ENCODE results near the gene SRGAP2C.
"Not testable (repeated sequence)": the region's sequence is repeated elsewhere in the genome, so short reads cannot be mapped to it uniquely, and the experiment has no call there.

SRGAP2C gene

DNA sequence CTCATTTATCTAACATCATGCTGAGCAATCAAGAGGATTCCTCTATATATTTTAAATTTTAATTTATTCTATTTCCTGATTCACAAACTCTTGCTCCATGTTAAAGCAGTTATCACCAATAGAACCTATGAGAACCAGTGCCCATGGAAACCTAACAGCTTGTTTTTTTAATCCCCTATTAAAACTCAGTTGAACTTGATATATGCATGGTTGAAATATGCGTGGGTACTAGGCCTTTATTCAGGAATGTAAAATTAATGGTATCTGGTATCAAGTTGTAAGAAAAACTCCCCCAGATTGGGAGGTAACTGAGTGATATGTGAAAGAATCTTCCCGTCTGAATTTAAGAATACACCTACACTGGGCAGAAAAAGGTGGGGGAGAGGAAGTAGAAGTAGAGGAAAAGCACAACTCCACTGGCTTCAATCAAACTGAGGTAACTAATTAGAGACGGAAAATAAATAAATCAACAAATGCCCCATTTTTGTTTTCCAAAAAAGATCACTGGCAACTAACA is 16.6 kb upstream of the SRGAP2C start:
- not testable (repeated sequence) for H4K20me1 ChIP-seq (ENCODE audit: insufficient read depth, low read length); H2AFZ ChIP-seq (ENCODE audit: low read length); DNase-seq; H3K4me3 ChIP-seq (ENCODE audit: low read length); H3K4me2 ChIP-seq (ENCODE audit: low read depth, low read length); H3K27ac ChIP-seq (ENCODE audit: low read length); H3K9me3 ChIP-seq (replicated peaks; ENCODE audit: insufficient read depth, low read length); H3K79me2 ChIP-seq (ENCODE audit: low read length); H3F3A ChIP-seq (ENCODE audit: insufficient read depth, low read length); H3K36me3 ChIP-seq (replicated peaks; ENCODE audit: insufficient read depth, low read length); H3K4me1 ChIP-seq (ENCODE audit: low read length); H3K27me3 ChIP-seq (replicated peaks; ENCODE audit: insufficient read depth, low read length); H3K9ac ChIP-seq (ENCODE audit: low read length); H3K9me2 ChIP-seq (replicated peaks; ENCODE audit: insufficient read depth, low read length)

DNA sequence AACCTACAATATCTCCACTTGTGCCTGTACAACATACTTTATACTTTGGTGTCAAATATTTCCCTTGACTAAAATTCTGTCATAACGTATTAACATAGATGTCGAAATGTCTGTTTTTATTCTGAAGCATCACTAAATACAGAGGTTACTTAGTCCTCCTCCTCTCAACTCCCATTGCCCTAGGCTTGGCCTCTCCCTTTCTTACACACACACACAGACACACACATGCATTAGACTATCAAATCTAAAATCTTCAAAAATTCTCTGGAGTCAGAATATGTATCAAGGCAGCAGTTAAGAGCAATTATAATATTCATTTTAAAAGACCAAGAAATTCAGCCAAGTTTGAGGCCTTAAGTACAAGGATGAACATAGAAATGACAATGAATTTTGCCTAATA is 8.1 kb upstream of the SRGAP2C start:
- not testable (repeated sequence) for H3K79me2 ChIP-seq (ENCODE audit: low read length); DNase-seq; H2AFZ ChIP-seq (ENCODE audit: low read length); H3K4me1 ChIP-seq (ENCODE audit: low read length); H3K4me2 ChIP-seq (ENCODE audit: low read depth, low read length); H3K27me3 ChIP-seq (replicated peaks; ENCODE audit: insufficient read depth, low read length); H3K27ac ChIP-seq (ENCODE audit: low read length); H3K9me2 ChIP-seq (replicated peaks; ENCODE audit: insufficient read depth, low read length); H4K20me1 ChIP-seq (ENCODE audit: insufficient read depth, low read length); H3K4me3 ChIP-seq (ENCODE audit: low read length); H3K9ac ChIP-seq (ENCODE audit: low read length); H3K36me3 ChIP-seq (replicated peaks; ENCODE audit: insufficient read depth, low read length); H3F3A ChIP-seq (ENCODE audit: insufficient read depth, low read length); H3K9me3 ChIP-seq (replicated peaks; ENCODE audit: insufficient read depth, low read length)

DNA sequence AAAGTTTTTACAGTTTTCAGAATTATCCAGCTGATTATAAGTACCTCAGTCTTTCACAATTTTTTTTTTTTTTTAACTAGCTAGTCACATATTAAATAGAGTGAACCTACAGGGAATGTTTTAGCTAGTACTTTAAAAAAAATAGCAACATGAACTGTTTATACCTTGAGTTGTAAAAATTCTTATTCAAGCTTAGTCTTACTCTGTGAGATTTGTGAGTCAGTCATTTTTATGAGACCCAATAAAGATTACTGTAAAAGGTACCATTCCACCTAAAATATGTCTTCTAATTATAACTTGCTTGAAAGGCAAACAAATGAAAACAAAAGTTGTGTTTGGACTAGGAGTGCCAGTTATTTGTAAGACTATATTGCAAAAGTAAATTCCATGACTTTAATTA is 6.6 kb upstream of the SRGAP2C start:
- not testable (repeated sequence) for H3K9ac ChIP-seq (ENCODE audit: low read length); H3K9me2 ChIP-seq (replicated peaks; ENCODE audit: insufficient read depth, low read length)

DNA sequence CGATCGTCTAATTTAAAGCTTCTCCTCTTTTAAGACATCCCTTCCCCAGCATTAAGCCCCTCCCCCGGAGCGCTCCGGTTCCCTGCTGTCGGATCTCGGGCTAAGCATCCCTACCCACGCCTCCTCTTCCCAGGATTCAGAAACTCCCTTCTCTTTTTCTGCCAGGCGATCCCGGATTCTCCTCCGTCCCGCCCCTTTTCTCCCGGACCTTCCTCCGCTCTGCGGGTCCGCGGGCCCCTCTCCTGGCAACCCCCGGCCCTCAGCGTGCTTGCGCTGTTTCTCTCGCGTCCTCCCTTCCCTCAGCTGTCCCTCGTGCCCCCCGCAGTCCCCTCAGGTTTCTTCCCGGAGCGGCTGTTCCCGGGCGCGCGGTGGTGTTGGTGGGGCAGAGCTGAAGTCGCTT is 908 bp upstream of the SRGAP2C start:
- H3K4me3 ChIP-seq (ENCODE audit: low read length); H3K36me3 ChIP-seq (replicated peaks; ENCODE audit: insufficient read depth, low read length); H3F3A ChIP-seq (ENCODE audit: insufficient read depth, low read length); H3K9me3 ChIP-seq (replicated peaks; ENCODE audit: insufficient read depth, low read length); H3K4me2 ChIP-seq (ENCODE audit: low read depth, low read length); H3K79me2 ChIP-seq (ENCODE audit: low read length); H2AFZ ChIP-seq (ENCODE audit: low read length); H3K27ac ChIP-seq (ENCODE audit: low read length); H3K27me3 ChIP-seq (replicated peaks; ENCODE audit: insufficient read depth, low read length); H3K9ac ChIP-seq (ENCODE audit: low read length); DNase-seq; H4K20me1 ChIP-seq (ENCODE audit: insufficient read depth, low read length); H3K4me1 ChIP-seq (ENCODE audit: low read length); H3K9me2 ChIP-seq (replicated peaks; ENCODE audit: insufficient read depth, low read length): not testable (repeated sequence)

More for the DNA sequence above, 6.6 kb upstream of the SRGAP2C start:
- not testable (repeated sequence) for H4K20me1 ChIP-seq (ENCODE audit: insufficient read depth, low read length); DNase-seq; H2AFZ ChIP-seq (ENCODE audit: low read length); H3K27ac ChIP-seq (ENCODE audit: low read length); H3K4me1 ChIP-seq (ENCODE audit: low read length); H3F3A ChIP-seq (ENCODE audit: insufficient read depth, low read length); H3K27me3 ChIP-seq (replicated peaks; ENCODE audit: insufficient read depth, low read length); H3K4me3 ChIP-seq (ENCODE audit: low read length); H3K36me3 ChIP-seq (replicated peaks; ENCODE audit: insufficient read depth, low read length); H3K9me3 ChIP-seq (replicated peaks; ENCODE audit: insufficient read depth, low read length); H3K4me2 ChIP-seq (ENCODE audit: low read depth, low read length); H3K79me2 ChIP-seq (ENCODE audit: low read length)

DNA sequence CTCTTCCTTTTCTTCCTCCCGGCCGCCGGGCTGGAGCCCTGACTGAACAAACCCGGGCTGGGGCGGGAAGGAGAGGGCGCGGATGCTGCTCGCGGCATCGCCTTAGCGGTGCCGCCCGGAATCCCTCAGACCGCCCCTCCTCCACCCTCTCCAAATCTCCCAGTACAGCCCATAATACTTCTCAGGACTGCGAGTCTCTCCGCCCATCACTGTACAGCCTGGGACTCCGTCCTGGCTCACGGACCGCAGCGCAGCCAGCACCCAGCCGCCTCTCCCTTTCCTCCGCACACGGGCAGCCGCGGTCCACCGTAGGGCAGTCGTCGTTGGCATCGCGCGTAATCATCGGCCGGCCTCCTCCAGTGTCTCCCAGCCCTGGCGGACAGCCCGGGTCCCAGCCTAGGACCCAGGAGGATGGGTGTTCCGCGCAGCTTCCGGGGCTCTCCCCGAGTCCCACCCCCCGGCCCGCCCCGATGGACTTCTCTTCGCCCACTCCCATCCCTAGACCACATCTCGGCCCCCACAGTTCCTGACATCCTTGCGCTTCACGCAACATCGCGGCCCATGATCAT is 449 bp downstream of the SRGAP2C start:
- not testable (repeated sequence) for H3K9ac ChIP-seq (ENCODE audit: low read length); H3K4me2 ChIP-seq (ENCODE audit: low read depth, low read length); H3K27ac ChIP-seq (ENCODE audit: low read length)

DNA sequence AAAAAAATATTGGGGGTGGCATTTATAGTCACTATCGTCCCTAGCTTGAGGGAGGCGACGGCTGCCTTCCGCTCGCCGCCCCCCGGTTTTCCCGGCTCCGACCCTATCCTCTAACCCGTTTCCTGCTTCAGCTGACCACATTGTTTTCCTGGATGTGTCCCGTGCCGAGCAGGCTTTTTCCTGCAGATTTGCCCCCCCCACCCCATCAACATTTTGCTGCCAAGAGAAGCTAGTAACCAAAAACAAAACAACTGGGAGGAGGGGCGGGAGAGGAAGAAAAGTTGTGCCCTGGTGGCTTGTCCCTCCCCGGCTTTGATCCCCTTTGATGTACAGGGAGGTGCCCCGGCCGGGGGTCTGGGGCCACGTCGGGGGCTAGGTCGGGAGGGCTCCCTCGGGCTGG is 1.4 kb downstream of the SRGAP2C start:
- H3K4me2 ChIP-seq (ENCODE audit: low read depth, low read length); H3K27me3 ChIP-seq (replicated peaks; ENCODE audit: insufficient read depth, low read length); H3K9me3 ChIP-seq (replicated peaks; ENCODE audit: insufficient read depth, low read length); H3K36me3 ChIP-seq (replicated peaks; ENCODE audit: insufficient read depth, low read length); H3K4me3 ChIP-seq (ENCODE audit: low read length); H3F3A ChIP-seq (ENCODE audit: insufficient read depth, low read length); H4K20me1 ChIP-seq (ENCODE audit: insufficient read depth, low read length); H3K79me2 ChIP-seq (ENCODE audit: low read length); DNase-seq; H3K4me1 ChIP-seq (ENCODE audit: low read length); H3K9me2 ChIP-seq (replicated peaks; ENCODE audit: insufficient read depth, low read length); H3K9ac ChIP-seq (ENCODE audit: low read length); H2AFZ ChIP-seq (ENCODE audit: low read length); H3K27ac ChIP-seq (ENCODE audit: low read length): not testable (repeated sequence)

More for the DNA sequence above, 449 bp downstream of the SRGAP2C start:
- not testable (repeated sequence) for H3F3A ChIP-seq (ENCODE audit: insufficient read depth, low read length); H3K36me3 ChIP-seq (replicated peaks; ENCODE audit: insufficient read depth, low read length); H2AFZ ChIP-seq (ENCODE audit: low read length); H3K4me1 ChIP-seq (ENCODE audit: low read length); H4K20me1 ChIP-seq (ENCODE audit: insufficient read depth, low read length); H3K9me3 ChIP-seq (replicated peaks; ENCODE audit: insufficient read depth, low read length); H3K9me2 ChIP-seq (replicated peaks; ENCODE audit: insufficient read depth, low read length); H3K79me2 ChIP-seq (ENCODE audit: low read length); H3K4me3 ChIP-seq (ENCODE audit: low read length); H3K27me3 ChIP-seq (replicated peaks; ENCODE audit: insufficient read depth, low read length); DNase-seq

DNA sequence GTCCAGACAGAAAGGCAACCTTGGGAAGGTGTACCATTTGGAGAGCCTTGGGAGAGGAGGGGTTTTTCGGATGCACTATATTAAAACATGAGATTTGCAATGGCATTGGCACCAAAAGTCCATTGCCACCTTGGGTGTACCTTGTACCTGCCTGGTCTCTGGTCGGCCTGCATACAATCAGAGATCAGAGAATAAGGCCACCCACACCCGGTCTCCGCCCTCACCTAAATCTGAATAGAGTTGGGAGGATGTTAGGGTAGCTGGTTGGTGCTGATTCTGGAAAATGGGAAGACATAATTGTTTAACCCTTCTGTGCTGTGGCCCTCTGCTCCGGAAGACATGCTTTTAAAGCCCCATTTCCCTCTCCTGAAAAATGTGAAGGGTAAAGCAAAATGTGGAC is 3.1 kb downstream of the SRGAP2C start:
- H3K9me2 ChIP-seq (replicated peaks; ENCODE audit: insufficient read depth, low read length); H3K9ac ChIP-seq (ENCODE audit: low read length); H3K27ac ChIP-seq (ENCODE audit: low read length); DNase-seq; H3K9me3 ChIP-seq (replicated peaks; ENCODE audit: insufficient read depth, low read length); H3K4me3 ChIP-seq (ENCODE audit: low read length); H3K4me2 ChIP-seq (ENCODE audit: low read depth, low read length); H2AFZ ChIP-seq (ENCODE audit: low read length); H3K4me1 ChIP-seq (ENCODE audit: low read length); H3F3A ChIP-seq (ENCODE audit: insufficient read depth, low read length); H3K79me2 ChIP-seq (ENCODE audit: low read length); H3K36me3 ChIP-seq (replicated peaks; ENCODE audit: insufficient read depth, low read length); H3K27me3 ChIP-seq (replicated peaks; ENCODE audit: insufficient read depth, low read length); H4K20me1 ChIP-seq (ENCODE audit: insufficient read depth, low read length): not testable (repeated sequence)

DNA sequence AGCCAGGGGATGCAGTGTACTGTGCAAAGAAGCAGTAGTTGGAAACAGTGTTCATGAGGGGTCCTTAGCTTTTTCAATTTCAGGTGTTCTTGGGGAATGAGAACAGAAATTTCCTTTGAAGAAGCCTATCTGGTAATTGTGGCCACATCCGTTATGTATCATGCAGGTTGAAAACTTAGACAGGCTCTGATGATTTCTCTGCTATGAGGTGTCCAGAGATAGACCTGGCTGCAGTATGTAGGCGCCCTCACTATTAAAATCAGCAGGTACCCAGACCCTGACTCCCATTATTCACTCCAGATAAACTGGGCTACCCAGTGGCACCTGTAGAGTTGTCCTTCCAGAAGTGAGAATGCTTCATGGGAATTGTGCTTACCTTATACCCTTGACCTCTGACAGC is 7.7 kb downstream of the SRGAP2C start:
- H3K4me1 ChIP-seq (ENCODE audit: low read length); H3K9me2 ChIP-seq (replicated peaks; ENCODE audit: insufficient read depth, low read length); DNase-seq; H3K9ac ChIP-seq (ENCODE audit: low read length); H3K4me2 ChIP-seq (ENCODE audit: low read depth, low read length); H4K20me1 ChIP-seq (ENCODE audit: insufficient read depth, low read length); H2AFZ ChIP-seq (ENCODE audit: low read length); H3F3A ChIP-seq (ENCODE audit: insufficient read depth, low read length); H3K79me2 ChIP-seq (ENCODE audit: low read length); H3K4me3 ChIP-seq (ENCODE audit: low read length); H3K27ac ChIP-seq (ENCODE audit: low read length); H3K9me3 ChIP-seq (replicated peaks; ENCODE audit: insufficient read depth, low read length); H3K27me3 ChIP-seq (replicated peaks; ENCODE audit: insufficient read depth, low read length); H3K36me3 ChIP-seq (replicated peaks; ENCODE audit: insufficient read depth, low read length): not testable (repeated sequence)
